Muscle layer of colon (tissue), 2 donors: Measurements from ENCODE around the gene PHLDB1.
"Not testable (repeated sequence)": the region's sequence is repeated elsewhere in the genome, so short reads cannot be mapped to it uniquely, and the experiment has no call there.

Experiments
- H3K27ac ChIP-seq: one replicate; pipeline ENCODE4 v1.7.0; 2013; ENCODE audit warnings: low read depth, mild to moderate bottlenecking, low read length, moderate library complexity
- H3K27me3 ChIP-seq, 2 donors: one replicate each; pipeline ENCODE4 v1.7.0; 2013; ENCODE audit warnings: low read length in 2 of 2, mild to moderate bottlenecking in 2 of 2; ENCODE audit not compliant: insufficient read depth in 2 of 2, control insufficient read depth in 1 of 2
- H3K36me3 ChIP-seq: one replicate; pipeline ENCODE4 v1.7.0; 2013; ENCODE audit warnings: mild to moderate bottlenecking, low read length; ENCODE audit not compliant: insufficient read depth
- H3K4me1 ChIP-seq: one replicate; pipeline ENCODE4 v1.7.0; 2013; ENCODE audit warnings: mild to moderate bottlenecking, low read length; ENCODE audit not compliant: insufficient read depth
- H3K4me3 ChIP-seq, 2 donors: one replicate each; pipeline ENCODE4 v1.7.0; 2013; ENCODE audit warnings: low read length in 2 of 2, low read depth in 1 of 2, mild to moderate bottlenecking in 1 of 2, moderate library complexity in 1 of 2
- H3K9ac ChIP-seq: one replicate; pipeline ENCODE4 v1.7.0; 2013; ENCODE audit warnings: low read length
- H3K9me3 ChIP-seq: one replicate; pipeline ENCODE4 v1.7.0; 2013; ENCODE audit warnings: mild to moderate bottlenecking, low read length
- donor health status: abdominal sarcoma.
- donor health status: Adenocarcinoma of cecum.

Gene PHLDB1

DNA sequence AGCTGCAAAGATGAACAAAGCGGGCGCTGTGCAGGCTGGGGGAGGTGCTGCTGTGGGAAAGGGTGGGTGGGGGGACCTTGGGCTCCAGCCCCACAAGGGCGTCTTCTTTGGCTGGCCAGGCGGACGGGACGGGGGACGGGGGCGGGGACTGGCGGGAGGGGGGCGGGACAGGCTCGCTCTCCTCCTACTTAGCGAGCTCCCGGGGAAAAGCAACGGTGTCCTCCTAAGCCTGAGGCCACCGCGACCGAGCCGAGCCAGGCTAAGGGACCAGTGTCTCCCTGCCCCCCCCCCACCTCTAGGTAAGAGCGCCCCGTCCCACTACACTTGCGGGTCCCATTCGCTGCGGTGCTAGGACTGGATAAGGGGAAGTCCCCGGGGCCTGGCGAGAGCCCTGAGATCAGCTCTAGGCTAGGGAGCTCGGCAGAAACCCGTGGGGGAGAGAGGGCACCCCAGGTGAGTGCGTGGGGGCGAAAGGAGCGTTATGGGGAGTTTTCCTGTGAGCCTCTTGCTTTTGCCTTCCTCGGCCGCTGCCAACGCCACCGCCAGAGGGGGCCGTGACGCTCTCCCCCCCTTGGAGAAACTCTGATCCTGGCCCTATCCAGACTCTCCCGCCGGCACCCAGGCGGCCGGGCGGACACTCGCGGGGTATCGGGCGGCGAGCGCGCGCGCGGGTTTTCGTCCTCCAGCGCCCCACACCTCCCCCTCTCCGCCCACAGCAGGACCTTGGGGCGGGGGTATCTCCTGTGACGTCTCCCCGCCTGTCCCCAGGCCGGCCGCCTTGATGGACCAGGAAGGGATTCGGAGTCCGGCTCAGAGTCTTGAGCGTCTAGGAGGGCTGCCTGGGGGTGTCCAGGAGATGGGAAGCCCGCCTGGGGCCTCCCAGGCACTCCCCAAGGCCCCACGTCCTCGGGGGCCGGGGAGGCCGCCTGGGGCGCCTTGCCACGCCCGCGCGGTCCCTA is at the start of gene PHLDB1:
TSS of gene PHLDB1 (plus strand) at position 215 of the 959 bp plus-strand sequence. CDS start 6,222 bp downstream, outside the sequence.
- Histone ChIP-seq H3K27ac (peak within 1 kb of the TSS; percentile 83), H3K9me3 (no peaks in the 10 kb centered on the region), H3K4me3 (peak within 1 kb of the TSS; percentile 69 to 84), H3K27me3 (no peaks in the 10 kb centered on the region), H3K9ac (peak within 1 kb of the TSS; percentile 49), H3K4me1 (peaks cover 35% of the 10 kb centered on the region), H3K36me3 (peaks cover 4% of the 10 kb centered on the region)

DNA sequence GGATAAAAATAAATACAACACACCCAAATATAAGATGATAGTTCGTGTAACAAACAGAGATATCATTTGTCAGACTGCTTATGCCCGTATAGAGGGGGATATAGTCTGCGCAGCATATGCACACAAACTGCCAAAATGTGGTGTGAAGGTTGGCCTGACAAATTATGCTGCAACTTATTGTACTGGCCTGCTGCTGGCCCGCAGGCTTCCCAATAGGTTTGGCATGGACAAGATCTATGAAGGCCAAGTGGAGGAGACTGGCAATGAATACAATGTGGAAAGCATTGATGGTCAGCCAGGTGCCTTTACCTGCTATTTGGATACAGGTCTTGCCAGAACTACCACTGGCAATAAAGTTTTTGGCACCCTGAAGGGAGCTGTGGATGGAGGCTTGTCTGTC is 46.6 kb upstream of the PHLDB1 start:
- Histone ChIP-seq H3K27me3 (no peaks in the 10 kb centered on the region), H3K36me3 (peaks cover 20% of the 10 kb centered on the region), H3K4me1 (peaks cover 5% of the 10 kb centered on the region), H3K27ac (no peak overlapping the region), H3K4me3 (no peak overlapping the region), H3K9me3 (no peaks in the 10 kb centered on the region), H3K9ac (no peak overlapping the region)

DNA sequence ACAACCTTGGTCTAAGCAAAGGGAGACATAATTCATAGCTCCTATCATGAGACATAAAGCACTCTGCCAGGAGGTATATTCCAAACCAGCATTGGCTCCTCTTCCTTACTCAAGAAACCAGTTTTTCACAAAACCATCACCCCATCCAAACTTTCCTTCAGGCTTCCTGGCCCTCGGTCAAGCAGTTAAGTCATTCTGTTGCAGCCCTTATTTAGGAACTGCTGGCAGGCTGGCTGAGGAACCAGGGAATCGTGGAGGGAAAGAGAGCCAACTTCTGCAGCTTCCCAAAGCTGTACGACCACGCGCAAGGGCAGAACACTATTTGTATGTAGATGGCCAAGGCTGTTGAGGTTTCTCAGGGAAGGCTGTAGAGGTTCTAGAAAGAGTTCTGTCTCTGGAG is 42.4 kb upstream of the PHLDB1 start:
- H3K9ac ChIP-seq, result no peak overlapping the region
- no peaks in the 10 kb centered on the region for H3K9me3 ChIP-seq
- H3K27me3 ChIP-seq, result no peaks in the 10 kb centered on the region
- H3K4me3 ChIP-seq, result peak overlapping the region in 1 of 2 donors; percentile 38
- peak overlapping the region; percentile 14 for H3K27ac ChIP-seq
- H3K36me3 ChIP-seq, result no peaks in the 10 kb centered on the region
- peaks cover 8% of the 10 kb centered on the region for H3K4me1 ChIP-seq

DNA sequence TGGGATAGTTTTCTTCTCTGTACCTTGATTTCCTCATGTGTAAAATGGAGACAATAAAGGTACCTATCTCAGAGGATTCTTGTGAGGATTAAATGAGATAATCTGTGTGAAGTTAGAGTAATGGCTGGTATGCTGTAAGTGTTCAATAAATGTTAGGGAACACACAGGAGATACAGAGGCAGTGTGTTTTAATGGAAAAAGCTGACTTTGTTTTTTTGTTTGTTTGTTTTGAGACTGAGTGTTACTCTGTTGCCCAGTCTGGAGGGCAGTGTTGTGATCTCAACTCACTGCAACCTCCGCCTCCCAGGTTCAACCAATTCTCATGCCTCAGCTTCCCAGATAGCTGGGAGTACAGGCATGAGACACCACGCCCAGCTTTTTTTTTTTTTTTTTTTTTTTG is 37.7 kb upstream of the PHLDB1 start:
- Histone ChIP-seq H3K9ac (no peak overlapping the region), H3K4me3 (no peak overlapping the region), H3K27ac (no peak overlapping the region), H3K27me3 (no peaks in the 10 kb centered on the region), H3K4me1 (peaks cover 14% of the 10 kb centered on the region), H3K36me3 (no peaks in the 10 kb centered on the region), H3K9me3 (no peaks in the 10 kb centered on the region)

DNA sequence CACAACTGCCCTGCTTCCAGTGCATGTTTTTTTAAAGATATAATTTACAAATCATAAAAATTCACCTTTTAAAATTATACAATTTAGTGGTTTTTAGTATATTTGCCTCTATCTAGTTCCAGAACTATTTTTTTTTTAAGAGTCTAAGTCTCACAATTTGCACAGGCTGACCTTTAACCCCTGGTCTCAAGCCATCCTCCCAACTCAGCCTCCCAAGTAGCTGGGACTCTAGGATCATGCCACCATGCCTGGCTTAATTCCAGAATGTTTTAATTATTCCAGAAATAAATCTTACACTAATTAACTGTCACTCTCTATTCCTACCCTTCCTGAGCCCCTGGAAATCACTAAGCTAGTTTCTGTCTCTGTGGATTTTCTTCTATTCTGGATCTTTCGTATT is 36.6 kb upstream of the PHLDB1 start:
- Histone ChIP-seq H3K4me3 (no peak overlapping the region), H3K27ac (no peak overlapping the region)

DNA sequence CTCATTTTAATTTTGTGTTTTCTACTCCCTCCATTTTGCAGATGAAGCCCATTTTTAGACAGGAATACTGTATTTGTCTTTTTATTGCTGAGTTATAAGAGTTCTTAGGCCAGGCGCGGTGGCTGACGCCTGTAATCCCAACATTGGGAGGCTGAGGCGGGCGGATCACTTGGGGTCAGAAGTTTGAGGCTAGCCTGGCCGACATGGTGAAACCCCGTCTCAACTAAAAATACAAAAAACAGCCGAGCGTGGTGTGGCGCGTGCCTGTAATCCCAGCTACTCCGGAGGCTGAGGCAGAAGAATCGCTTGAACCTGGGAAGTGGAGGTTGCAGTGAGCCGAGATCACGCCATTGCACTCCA is 35.7 kb upstream of the PHLDB1 start:
- H3K4me3 ChIP-seq, result peak overlapping the region; percentile 68 to 97
- peak overlapping the region; percentile 94 for H3K27ac ChIP-seq
- H3K9me3 ChIP-seq, H3K9ac ChIP-seq, H3K36me3 ChIP-seq, H3K27me3 ChIP-seq: not testable (repeated sequence)
- H3K4me1 ChIP-seq, result peaks cover 15% of the 10 kb centered on the region

More for the DNA sequence above, 36.6 kb upstream of the PHLDB1 start:
- no peaks in the 10 kb centered on the region for H3K36me3 ChIP-seq
- H3K9ac ChIP-seq, result no peak overlapping the region
- H3K9me3 ChIP-seq, result no peaks in the 10 kb centered on the region
- no peaks in the 10 kb centered on the region for H3K27me3 ChIP-seq
- peaks cover 14% of the 10 kb centered on the region for H3K4me1 ChIP-seq

DNA sequence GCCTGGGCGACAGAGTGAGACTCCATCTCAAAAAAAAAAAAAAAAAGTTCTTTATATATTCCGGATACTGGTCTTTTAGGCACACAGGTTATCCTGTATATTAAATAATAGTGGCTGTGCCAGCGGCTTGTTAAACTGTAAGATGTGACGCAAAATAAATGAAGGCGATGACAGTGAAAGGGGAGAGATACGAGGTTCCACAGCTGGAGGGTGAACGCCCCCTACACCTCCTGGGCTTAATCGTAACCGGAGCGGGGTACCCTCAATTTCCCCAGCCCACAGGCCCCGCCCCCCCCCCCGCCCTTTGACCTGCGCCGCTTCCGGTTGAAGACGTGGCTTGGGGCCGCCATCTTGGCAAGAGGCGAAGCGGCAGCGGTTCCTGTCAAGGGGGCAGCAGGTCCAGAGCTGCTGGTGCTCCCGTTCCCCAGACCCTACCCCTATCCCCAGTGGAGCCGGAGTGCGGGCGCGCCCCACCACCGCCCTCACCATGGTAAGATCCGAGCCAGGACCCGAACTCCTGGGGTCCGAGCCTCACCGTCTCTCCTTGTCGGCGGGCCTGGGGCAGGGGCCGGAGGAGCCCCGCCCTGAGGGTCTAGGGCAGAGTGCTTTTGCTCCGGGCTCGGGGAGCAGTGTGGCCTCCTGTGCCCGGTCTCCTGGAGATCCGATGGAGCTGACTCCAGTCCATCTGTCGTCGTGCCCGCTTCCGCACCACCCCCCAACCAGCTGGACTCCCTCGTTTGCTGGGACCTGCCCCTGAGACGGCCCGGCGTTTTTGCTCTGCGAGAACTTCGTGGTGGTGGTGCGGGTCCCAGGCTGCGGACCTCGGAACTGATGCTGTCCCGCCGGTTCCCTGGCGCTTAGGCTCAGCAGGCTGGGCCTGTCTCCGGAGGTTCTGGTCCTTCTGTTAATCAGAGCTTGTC is 35.1 kb upstream of the PHLDB1 start, which contains the start of gene ARCN1:
TSS of gene ARCN1 (plus strand) at position 349 of the 920 bp plus-strand sequence. CDS start at position 488, 139 bp downstream.
- H3K9ac ChIP-seq, result peak within 1 kb of the TSS; percentile 69
- peaks cover 15% of the 10 kb centered on the region for H3K4me1 ChIP-seq
- H3K4me3 ChIP-seq, result peak within 1 kb of the TSS; percentile 68 to 97
- peak within 1 kb of the TSS; percentile 94 for H3K27ac ChIP-seq
- H3K27me3 ChIP-seq, result no peaks in the 10 kb centered on the region
- H3K9me3 ChIP-seq, result no peaks in the 10 kb centered on the region
- no peaks in the 10 kb centered on the region for H3K36me3 ChIP-seq

DNA sequence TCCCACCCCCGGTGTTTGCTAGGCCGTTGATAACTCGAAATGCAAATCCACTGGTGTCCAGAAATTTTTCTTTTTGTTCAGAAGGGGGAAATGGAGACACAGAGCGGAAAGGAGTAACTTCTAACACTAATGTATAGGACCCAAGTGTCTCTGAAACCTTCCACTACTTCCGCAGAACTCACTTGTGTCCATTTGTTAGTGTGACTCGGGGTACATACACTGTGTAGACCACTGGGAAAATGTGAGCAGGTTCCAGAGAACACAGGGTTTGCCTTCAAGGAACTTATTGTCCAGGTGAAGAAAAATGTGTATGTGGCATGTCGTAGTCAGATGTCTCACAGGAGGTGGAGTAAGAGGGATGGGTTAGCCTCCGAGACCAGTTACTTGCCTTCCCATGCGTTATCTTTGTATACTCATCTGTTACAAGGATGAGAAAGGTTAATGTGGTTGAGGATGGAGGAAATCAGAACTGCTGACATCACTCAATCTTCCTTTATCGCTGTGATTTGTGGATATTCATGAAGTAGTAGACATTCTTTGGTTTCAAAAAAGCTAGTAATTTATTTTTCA is 34.3 kb upstream of the PHLDB1 start:
- Histone ChIP-seq H3K9me3 (no peaks in the 10 kb centered on the region), H3K4me3 (peak overlapping the region; percentile 68 to 97), H3K36me3 (no peaks in the 10 kb centered on the region), H3K27ac (peak overlapping the region; percentile 94), H3K9ac (peak overlapping the region; percentile 69), H3K27me3 (no peaks in the 10 kb centered on the region), H3K4me1 (peaks cover 15% of the 10 kb centered on the region)

DNA sequence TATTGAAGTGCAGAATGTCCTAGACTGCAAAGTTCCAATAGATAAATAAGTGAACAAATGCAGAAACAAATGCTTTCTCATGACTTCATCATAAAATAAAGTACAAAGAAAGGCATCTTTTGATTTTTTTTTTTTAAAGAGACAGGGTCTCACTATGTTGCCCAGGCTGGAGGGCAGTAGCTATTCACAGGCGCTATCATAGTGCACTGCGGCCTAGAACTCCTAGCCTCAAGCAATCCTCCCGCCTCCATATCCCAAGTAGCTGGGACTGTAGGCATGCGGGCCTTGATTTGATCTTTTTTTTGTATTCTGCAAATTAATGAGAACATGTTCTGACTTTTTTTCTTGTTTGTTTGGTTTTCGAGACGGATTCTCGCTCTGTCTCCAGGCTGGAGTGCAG is 32.8 kb upstream of the PHLDB1 start:
- Histone ChIP-seq H3K4me1 (peaks cover 15% of the 10 kb centered on the region), H3K27me3 (no peaks in the 10 kb centered on the region), H3K9ac (no peak overlapping the region), H3K4me3 (no peak overlapping the region), H3K9me3 (no peaks in the 10 kb centered on the region), H3K36me3 (no peaks in the 10 kb centered on the region), H3K27ac (no peak overlapping the region)

DNA sequence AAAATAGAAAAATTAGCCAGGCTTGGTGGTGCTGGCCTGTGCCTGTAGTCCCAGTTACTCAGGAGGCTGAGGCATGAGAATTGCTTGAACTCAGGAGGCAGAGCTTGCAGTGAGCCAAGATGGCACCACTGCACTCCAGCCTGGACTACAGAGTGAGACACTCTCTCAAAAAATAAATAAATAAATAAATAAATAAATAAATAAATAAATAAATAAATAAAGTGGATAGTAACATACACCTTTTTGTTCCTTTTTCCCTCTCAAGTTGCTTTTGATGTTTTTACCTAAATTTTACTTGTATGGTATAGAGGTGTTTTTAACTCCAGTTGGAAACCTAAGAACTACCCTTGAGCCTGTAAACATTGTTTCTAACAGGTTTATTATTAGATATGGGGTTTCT is 29.4 kb upstream of the PHLDB1 start:
- H3K4me1 ChIP-seq, result peaks cover 15% of the 10 kb centered on the region
- not testable (repeated sequence) for H3K27ac ChIP-seq, H3K4me3 ChIP-seq, H3K9me3 ChIP-seq, H3K9ac ChIP-seq, H3K27me3 ChIP-seq
- H3K36me3 ChIP-seq, result peaks cover 13% of the 10 kb centered on the region

DNA sequence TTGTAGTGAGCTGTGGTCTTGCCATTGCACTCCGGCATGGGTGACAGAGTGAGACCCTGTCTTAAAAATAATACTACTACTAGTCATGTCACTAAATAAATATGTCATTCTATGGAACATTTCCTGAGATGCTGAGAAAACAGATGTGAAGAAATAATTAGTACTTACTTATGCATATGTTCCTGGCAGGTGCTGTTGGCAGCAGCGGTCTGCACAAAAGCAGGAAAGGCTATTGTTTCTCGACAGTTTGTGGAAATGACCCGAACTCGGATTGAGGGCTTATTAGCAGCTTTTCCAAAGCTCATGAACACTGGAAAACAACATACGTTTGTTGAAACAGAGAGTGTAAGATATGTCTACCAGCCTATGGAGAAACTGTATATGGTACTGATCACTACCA is 26.4 kb upstream of the PHLDB1 start:
- H3K27ac ChIP-seq, result no peak overlapping the region
- no peaks in the 10 kb centered on the region for H3K9me3 ChIP-seq
- H3K4me1 ChIP-seq, result peaks cover 1% of the 10 kb centered on the region
- no peaks in the 10 kb centered on the region for H3K27me3 ChIP-seq
- no peak overlapping the region for H3K9ac ChIP-seq
- H3K4me3 ChIP-seq, result no peak overlapping the region
- peaks cover 41% of the 10 kb centered on the region for H3K36me3 ChIP-seq
